ACHN (cell line): ENCODE results near the gene DBNL.

ENCODE experiments used
- DNase-seq: peaks from one replicate; pipeline ENCODE4 v3.0.0-alpha.2; 2015
- in situ Hi-C: cut with HindIII; loops from 2 replicates; pipeline ENCODE4 v1.10.0; 2017; ENCODE audit warnings: low sequenced_read_pairs, low pct_ligation_motif_present, low pct_unique_long_range_greater_than_20kb

Gene DBNL

DNA sequence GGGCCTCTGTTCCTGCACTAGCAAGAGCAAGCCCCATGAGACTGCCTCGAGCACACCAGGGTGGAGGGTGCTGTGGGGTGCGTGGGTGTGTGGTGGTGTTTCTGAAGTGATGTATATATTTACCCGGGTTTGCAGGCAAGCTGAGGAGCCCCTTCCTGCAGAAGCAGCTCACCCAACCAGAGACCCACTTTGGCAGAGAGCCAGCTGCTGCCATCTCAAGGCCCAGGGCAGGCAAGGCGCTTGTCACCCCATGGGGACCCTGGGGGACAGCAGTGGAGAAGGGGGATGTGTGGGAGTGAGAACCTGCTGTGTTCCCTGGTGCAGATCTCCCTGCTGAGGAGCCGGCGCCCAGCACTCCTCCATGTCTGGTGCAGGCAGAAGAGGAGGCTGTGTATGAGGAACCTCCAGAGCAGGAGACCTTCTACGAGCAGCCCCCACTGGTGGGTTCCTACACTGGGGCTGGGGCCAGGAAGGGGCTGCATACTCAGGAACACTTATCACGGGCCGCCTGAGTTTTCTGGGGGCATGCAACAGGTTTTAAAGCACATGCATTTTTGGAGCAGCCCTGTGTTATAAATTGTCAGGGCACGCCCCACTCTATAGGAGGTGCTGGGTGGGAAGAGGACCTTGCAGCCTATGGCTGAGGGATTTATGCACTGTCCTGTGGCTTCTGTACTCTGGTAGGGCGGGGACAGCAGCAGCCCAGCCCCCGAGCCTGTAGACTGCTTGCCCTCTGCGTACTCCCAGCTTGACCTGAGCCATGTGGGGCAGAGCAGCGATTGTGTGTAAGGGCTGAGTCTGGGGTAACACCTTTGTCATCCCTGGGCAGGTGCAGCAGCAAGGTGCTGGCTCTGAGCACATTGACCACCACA lies 15.0 kb downstream of the DBNL start:
- no peak for DNase-seq
- in situ Hi-C loops = no loop called here

DNA sequence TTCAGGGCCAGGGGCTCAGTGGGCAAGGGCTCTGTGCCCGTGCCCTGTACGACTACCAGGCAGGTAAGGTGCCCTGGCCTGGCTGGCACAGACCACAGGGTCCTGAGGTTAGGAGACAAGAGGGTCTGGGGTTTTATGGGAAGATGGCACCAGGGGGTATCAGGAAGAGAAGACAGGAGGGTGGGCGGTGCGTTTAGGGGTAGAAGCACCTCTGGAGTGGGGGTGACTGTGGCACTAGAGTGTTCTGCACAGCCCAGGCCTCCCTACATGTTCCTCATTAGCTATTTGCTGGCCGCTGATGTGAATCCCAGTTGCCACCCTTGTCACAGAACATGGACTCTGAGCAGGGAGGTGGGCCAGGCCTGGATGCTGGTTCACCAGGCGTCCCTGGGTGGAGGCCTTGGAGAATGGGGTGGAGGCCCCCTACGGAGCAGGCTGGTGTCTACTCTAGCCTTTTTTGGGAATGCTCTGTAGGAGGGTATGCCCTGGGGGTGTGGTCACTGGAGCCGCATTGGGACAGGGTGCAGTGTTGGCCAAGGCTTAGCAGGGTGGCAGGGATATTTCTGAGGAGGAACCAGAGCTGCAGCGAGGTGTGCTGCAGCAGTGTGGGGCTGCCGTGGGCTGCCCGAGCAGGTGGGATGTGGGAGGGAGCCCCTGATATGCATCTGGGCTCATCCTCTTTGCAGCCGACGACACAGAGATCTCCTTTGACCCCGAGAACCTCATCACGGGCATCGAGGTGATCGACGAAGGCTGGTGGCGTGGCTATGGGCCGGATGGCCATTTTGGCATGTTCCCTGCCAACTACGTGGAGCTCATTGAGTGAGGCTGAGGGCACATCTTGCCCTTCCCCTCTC lies 15.8 kb downstream of the DBNL start:
- in situ Hi-C loops = no loop called here
- DNase-seq = no peak

DNA sequence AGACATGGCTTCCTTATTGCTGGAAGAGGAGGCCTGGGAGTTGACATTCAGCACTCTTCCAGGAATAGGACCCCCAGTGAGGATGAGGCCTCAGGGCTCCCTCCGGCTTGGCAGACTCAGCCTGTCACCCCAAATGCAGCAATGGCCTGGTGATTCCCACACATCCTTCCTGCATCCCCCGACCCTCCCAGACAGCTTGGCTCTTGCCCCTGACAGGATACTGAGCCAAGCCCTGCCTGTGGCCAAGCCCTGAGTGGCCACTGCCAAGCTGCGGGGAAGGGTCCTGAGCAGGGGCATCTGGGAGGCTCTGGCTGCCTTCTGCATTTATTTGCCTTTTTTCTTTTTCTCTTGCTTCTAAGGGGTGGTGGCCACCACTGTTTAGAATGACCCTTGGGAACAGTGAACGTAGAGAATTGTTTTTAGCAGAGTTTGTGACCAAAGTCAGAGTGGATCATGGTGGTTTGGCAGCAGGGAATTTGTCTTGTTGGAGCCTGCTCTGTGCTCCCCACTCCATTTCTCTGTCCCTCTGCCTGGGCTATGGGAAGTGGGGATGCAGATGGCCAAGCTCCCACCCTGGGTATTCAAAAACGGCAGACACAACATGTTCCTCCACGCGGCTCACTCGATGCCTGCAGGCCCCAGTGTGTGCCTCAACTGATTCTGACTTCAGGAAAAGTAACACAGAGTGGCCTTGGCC lies 16.6 kb downstream of the DBNL start:
- in situ Hi-C loops = no loop called here
- DNase-seq = no peak

DNA sequence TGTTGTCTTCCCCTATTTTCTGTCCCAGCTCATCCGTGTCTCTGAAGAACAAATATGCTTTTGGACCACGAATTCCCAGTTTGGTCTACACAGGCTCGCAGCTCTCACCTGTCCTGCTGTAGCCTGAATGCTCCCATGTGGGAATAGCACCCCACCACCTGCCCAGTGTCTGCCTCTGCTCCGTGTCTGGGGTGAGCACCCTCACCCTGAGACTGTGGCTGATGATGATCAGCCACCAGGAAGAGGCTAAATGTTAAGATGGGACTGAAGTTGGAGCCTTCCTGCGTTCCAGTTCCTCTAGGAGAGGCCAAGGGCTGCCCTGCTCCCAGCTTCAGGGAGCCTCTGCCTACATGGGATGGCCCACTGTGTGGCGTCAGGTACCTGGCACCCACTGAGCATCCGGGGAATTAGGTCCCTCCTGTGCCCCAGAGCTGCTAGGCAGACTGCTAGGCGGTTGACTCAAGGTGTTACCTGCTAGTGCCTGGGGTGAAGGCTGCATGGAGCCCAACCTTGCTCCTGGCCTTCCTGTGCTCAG lies 17.2 kb downstream of the DBNL start:
- in situ Hi-C loops = no loop called here
- DNase-seq = no peak

DNA sequence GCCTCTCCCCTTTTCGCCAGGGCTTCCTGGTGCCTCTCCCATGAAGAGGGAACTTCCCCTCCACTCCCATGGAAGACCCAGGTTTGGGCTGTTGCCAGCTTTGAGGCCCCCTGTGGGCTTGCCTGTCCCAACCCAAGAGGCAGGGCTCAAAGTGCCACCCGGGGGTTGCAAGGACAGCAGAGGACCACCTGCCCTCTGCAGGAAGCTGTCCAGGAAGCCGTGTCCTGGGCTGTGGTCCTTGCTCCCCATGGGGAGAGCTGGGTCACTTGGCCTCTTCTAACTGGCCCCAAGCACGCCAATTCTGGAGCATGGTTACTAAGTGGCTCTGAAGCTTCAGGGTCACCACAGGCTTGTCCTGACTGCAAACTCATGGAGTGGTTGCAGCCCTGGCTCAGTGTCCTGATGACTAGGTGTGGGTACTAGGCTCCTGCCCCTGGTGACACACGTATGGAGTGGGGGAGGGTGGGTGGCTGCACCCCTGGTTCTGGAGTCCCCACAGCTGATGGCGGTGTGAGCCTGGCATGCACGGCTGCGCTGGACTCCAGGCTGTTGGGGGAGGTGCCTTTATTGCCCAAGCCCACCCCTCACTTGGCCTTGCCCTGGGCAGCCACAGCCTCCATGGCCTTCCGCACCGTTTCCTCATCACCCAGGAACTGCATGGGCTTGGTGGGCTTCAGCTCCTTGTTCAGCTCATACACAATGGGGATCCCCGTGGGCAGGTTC lies 17.8 kb downstream of the DBNL start:
- DNase-seq = no peak
- in situ Hi-C loops = no loop called here

DNA sequence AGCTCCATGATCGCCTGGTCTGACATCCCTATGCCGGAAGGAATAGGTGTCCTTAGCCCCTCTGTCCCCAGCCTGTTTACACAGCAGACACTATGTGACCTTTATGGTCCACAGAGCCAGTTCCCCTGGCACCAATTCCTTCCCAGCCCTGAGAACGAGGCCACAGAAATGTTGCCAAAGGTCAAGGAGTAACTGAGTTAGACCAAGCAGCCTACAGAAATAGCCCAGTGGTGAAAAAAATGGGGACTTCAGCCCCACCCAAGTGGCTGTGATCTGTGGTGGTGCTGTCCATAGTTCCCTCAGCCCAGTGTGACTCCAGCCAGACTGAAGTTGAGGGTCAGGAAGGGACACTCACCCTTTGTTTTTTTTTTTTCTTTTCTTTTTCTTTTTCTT lies 18.4 kb downstream of the DBNL start:
- no peak for DNase-seq
- in situ Hi-C loops = no loop called here

DNA sequence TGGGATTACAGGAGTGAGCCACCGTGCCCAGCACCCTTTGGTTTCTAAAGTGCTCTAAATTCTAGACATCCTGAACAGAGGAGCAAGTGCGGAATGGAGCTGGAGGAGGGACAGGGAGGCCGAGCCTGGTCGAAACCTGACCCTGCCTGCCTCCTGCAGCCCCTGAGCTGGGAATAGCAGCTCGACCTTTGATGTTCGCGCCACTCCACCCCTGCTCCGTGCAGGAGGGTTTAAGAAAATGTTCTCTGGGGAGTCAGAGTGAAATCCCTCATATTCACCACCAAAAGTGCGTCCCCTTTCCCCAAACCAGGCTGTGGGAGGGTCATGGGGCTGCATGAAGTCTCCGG lies 19.0 kb downstream of the DBNL start:
- in situ Hi-C loops = no loop called here
- DNase-seq = no peak

DNA sequence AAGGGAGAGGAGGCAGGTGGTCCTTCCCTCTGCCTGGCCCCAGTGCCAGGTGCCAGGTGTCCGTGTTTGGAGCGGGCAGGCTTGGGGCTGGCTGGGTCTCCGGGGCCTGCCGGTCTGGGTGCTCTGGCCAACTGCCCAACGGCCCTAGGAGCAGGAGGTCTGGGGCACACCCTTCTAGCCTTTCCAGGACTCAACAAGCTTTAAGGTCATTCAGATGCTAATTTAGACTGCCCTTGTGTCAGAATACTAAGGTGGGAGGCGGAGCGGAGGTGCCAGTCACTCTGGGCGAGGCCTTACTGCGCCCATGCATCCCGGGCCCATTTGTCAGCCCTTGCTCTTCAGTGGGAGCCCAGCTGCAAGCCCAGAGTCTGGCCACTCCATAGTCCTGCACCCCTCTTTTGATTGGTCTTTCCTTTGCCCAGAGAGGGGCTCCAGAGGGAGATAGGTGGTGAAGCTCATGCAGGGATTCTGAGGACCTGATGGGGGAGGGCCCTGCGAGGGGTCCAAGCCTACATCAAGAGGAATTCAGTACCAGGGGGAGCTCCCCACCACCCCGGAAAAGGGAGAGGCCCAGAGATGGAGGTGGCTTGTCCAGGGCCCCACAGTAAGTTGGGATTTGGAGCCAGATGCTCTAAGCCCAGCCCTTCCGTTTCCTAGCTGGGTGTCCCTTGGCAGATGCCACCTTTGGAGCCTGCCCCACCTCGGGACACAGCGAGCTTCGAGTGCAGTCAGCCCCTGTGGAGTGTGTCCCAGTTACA lies 19.6 kb downstream of the DBNL start:
- in situ Hi-C loops = no loop called here
- no peak for DNase-seq

DNA sequence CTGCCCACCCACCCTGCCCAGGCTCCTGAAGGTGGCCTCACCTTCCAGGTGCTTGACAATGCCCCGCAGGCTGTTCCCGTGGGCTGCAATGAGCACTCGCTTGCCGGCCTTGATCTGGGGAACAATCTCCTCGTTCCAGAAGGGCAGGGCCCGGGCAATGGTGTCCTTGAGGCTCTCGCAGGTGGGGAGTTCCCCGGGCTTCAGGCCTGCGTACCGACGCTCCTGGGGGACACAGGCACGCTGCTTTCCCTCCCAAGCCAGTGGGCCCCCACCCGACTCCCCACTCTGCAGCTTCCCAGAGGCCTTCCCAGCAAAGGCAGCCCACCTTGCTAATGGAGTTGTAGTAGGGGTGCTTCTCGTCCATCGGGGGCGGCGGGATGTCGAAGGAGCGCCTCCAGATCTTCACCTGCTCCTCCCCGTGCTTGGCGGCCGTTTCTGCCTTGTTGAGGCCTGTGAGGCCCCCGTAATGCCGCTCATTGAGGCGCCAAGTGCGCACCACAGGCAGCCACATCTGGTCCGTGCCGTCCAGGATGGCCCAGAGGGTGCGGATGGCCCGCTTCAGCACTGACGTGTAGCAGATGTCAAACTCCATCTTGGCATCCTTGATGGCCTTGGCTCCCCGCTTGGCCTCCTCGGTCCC lies 20.4 kb downstream of the DBNL start:
- no peak for DNase-seq

DNA sequence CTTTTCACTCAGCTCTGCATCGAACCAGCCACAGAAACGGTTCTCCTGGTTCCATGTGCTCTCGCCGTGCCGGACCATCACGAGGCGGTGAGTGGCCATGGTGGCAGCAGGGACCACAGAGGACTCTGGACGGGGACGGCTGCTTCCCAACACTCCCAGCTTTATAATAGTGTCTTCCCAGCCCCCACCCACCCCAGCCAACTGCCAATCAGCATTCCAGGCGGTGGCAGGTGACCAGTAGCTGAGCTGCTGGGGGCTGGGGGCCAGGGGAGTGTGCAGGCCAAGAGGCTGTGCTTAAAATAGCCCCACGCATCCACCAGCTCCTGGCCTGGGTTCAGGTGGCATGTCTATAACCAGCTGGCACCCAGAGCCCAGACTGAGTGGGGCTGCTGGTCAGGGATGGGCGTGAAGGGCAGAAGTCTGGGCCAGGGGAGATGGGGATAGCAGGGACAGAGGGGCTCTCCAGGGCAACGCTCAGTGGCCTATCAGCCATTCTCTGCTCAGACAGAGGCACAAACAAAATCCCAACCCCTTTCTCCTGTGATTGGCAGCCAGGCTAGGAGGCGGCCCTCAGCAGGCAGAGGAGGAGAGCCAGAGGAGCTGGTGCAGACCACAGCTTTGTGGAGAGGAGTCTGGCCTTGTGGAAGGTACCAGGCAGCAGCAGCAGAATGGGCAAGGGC lies 21.1 kb downstream of the DBNL start, which contains the start of gene PGAM2:
Gene PGAM2, minus strand, starts transcription at position 137 of the 680 bp plus-strand sequence. Its CDS starts 38 bp downstream, at position 99.
- in situ Hi-C loops = no loop called here
- no peak for DNase-seq

More for the DNA sequence above, 20.4 kb downstream of the DBNL start:
- in situ Hi-C loops = no loop called here

DNA sequence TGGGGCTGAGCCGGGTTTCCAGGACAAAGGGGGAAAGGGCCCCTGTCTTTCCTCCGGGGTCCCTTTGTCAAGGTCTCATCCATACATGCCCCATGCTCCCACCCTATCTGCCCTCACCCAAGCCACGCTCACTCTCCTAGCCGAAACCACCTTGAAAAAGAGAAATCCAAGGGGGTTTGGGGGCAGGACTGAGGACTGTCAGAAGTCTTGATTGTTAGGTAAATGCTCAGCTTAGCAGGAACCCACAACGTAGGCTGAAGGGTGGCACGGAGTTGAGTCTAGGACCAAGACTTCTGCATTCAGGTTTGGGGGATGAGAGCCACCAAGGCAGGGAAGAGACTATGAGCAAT lies 21.6 kb downstream of the DBNL start:
- no peak for DNase-seq
- in situ Hi-C loops = no loop called here

DNA sequence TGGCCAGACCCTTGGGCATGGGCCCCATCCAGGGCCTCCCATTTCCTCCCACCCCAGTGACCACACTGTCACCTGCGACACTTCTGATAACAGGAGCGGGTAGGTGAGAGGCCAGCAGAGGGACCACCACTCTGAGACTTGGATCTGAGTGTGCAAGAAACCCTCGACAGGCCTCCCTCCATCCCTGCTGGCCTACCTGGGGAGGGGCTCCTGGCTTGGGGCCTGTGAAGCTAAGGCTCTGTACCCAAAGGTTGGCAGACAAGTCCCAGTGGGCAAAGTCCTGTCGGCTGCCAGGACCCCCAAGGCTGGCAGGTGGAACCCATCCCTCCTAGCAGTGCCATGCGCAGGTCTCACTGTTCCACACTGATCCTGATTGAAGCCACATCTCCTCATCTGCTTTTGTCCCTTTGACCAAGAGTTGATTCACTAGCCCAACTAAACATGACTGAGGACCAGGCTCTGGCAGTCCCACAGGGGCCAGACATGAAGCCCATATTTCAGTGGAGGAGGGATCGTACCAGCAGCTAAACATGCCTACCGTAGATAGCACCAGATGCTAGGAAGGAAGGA lies 22.1 kb downstream of the DBNL start:
- no peak for DNase-seq
- in situ Hi-C loops = no loop called here

DNA sequence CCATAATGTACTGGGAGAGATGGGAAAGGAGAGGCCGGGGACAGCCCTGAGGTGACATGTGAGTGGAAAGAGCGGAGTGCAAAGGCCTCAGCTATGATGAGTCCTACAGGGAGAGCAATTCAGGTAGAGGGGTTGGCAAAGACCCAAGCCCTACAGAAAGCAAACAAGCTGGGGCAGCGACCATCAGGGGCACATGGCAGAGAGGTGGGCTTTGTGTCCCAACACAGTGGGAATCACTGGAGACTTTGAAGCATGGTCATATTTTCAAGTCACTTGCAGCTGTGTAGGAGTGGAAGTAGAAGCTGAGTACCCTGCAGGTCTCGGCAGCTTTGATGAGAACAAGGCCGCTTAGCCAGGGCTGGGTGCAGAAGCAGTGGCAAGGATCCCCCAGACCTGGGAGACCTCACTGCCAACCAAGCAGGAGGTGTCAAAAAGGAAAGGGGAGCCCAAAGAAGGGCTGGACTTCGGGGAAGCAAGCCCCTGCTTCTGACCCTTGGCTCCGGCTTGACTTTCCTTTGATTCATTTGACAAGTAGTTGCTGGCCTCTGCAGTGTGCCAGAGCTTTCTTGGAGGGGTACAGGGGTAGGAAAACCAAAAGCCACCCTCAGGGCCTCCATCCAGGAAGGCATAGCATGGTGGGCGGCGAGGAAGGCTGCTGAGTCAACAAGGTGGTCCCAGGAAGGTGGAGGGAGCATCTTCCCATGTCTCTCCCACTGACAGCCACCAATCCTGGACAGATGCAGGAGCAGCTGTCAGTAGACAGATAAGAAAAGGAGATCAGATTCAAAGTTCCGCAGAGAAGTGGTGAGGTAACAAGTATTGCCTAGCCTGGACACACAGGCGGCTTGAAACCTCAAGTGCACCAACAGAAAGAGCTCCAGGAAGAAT lies 22.8 kb downstream of the DBNL start:
- in situ Hi-C loops = no loop called here
- DNase-seq = no peak

DNA sequence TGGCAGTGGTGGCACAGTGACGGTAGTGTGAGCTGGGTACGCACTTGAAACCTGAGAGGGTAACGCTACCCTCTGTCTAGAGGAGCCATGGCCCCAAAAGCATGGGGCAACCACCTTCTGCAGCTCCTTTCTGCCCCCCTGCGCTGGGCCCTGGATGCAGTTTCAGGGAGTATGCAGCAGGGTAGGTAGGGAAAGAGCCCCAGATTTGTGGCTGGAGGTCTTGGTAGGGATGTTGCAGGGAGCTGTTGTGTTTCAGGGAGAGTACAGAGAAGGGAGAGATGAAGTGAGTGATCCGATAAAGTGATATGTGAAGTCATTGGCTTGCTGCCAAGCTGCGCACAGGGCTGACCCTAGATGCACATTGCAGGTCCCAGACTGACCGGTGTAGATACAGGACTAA lies 23.6 kb downstream of the DBNL start:
- no peak for DNase-seq
- in situ Hi-C loops = no loop called here

DNA sequence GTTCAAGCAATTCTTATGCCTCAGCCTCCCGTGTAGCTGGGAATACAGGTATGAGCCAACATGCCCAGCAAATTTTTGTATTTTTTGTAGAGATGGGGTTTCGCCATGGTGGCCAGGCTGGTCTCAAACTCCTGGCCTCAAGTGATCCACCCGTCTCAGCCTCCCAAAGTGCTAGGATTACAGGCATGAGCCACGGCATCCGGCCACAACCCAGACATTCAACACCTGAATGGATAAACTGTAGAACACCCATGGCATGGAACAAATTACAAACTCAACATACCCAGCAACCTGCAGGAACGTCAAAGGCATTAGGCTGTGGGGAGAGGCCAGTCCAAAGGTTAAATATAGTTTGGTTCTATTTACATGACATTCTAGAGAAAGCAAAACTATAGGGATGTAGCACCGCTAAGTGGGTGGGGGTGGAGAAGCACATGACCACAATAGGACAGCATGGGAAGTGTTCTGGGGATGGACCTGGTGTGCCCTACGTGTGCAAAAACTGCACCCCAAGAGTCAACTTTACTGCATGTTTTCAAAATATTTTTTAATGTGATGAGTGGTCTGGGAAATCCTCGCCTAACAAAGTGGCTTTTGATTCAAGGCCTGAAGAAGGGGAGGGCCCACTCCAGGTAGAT lies 27.3 kb downstream of the DBNL start:
- no peak for DNase-seq
- in situ Hi-C loops = no loop called here
